Panc1 (cell line): ENCODE data around the gene MEF2D.

Experiments
- POLR2AphosphoS5 ChIP-seq: IDR thresholded peaks from 2 replicates; pipeline ENCODE4 v1.6.1; 2012; ENCODE audit warnings: mild to moderate bottlenecking, low read depth, low read length, moderate library complexity
- TF ChIP-seq, protein P1 (sequence below): fragments of 450-650 bp; IDR thresholded peaks from 2 replicates; pipeline ENCODE4 v1.5.1; 2017; ENCODE audit warnings: mild to moderate bottlenecking
- TF ChIP-seq, protein P2 (sequence below), 2 experiments: IDR thresholded peaks; 2 replicates each; pipeline ENCODE4 v1.6.1; 2011 to 2012; ENCODE audit warnings: low read depth in 2 of 2, control low read depth in 1 of 2, low read length in 1 of 2, mild to moderate bottlenecking in 1 of 2, moderate library complexity in 1 of 2; ENCODE audit not compliant: insufficient read depth in 1 of 2

GRCh38 chr1:156481527-156481926 is 19.0 kb downstream of the MEF2D start:
- TF ChIP-seq POLR2AphosphoS5 = no peak
- TF ChIP-seq, protein P1, sequence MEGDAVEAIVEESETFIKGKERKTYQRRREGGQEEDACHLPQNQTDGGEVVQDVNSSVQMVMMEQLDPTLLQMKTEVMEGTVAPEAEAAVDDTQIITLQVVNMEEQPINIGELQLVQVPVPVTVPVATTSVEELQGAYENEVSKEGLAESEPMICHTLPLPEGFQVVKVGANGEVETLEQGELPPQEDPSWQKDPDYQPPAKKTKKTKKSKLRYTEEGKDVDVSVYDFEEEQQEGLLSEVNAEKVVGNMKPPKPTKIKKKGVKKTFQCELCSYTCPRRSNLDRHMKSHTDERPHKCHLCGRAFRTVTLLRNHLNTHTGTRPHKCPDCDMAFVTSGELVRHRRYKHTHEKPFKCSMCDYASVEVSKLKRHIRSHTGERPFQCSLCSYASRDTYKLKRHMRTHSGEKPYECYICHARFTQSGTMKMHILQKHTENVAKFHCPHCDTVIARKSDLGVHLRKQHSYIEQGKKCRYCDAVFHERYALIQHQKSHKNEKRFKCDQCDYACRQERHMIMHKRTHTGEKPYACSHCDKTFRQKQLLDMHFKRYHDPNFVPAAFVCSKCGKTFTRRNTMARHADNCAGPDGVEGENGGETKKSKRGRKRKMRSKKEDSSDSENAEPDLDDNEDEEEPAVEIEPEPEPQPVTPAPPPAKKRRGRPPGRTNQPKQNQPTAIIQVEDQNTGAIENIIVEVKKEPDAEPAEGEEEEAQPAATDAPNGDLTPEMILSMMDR = no peak
- TF ChIP-seq, protein P2, sequence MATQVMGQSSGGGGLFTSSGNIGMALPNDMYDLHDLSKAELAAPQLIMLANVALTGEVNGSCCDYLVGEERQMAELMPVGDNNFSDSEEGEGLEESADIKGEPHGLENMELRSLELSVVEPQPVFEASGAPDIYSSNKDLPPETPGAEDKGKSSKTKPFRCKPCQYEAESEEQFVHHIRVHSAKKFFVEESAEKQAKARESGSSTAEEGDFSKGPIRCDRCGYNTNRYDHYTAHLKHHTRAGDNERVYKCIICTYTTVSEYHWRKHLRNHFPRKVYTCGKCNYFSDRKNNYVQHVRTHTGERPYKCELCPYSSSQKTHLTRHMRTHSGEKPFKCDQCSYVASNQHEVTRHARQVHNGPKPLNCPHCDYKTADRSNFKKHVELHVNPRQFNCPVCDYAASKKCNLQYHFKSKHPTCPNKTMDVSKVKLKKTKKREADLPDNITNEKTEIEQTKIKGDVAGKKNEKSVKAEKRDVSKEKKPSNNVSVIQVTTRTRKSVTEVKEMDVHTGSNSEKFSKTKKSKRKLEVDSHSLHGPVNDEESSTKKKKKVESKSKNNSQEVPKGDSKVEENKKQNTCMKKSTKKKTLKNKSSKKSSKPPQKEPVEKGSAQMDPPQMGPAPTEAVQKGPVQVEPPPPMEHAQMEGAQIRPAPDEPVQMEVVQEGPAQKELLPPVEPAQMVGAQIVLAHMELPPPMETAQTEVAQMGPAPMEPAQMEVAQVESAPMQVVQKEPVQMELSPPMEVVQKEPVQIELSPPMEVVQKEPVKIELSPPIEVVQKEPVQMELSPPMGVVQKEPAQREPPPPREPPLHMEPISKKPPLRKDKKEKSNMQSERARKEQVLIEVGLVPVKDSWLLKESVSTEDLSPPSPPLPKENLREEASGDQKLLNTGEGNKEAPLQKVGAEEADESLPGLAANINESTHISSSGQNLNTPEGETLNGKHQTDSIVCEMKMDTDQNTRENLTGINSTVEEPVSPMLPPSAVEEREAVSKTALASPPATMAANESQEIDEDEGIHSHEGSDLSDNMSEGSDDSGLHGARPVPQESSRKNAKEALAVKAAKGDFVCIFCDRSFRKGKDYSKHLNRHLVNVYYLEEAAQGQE (IDR thresholded peaks at IDR 0.05; ENCODE audit: insufficient read depth in 1 of 2, low read depth in 2 of 2, low read length in 1 of 2) = no peak
